Fibroblast of lung (primary cell): Measurements from ENCODE around the gene OPTN.

ENCODE experiments used
- EZH2 ChIP-seq: IDR thresholded peaks from 2 replicates; pipeline ENCODE4 v1.5.1; 2012; ENCODE audit warnings: low read length, control low read depth, mild to moderate bottlenecking; ENCODE audit errors: missing control alignments
- TF ChIP-seq, protein P1 (sequence below), 2 donors: IDR thresholded peaks in 1 of 2; conservative IDR thresholded peaks in 1 of 2; 1 replicate in 1 of 2; 2 replicates in 1 of 2; pipeline ENCODE4 v1.5.1; 2011 to 2012; ENCODE audit warnings: low read length in 2 of 2, control low read depth in 1 of 2, inconsistent platforms in 1 of 2, low read depth in 1 of 2, mild to moderate bottlenecking in 1 of 2

GRCh38 chr10:13183625-13184024 lies 83.7 kb downstream of the OPTN start:
- TF ChIP-seq EZH2, result no peak
- TF ChIP-seq, protein P1, sequence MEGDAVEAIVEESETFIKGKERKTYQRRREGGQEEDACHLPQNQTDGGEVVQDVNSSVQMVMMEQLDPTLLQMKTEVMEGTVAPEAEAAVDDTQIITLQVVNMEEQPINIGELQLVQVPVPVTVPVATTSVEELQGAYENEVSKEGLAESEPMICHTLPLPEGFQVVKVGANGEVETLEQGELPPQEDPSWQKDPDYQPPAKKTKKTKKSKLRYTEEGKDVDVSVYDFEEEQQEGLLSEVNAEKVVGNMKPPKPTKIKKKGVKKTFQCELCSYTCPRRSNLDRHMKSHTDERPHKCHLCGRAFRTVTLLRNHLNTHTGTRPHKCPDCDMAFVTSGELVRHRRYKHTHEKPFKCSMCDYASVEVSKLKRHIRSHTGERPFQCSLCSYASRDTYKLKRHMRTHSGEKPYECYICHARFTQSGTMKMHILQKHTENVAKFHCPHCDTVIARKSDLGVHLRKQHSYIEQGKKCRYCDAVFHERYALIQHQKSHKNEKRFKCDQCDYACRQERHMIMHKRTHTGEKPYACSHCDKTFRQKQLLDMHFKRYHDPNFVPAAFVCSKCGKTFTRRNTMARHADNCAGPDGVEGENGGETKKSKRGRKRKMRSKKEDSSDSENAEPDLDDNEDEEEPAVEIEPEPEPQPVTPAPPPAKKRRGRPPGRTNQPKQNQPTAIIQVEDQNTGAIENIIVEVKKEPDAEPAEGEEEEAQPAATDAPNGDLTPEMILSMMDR (conservative IDR thresholded peaks at IDR 0.05 in 1 of 2, IDR thresholded peaks at IDR 0.05 in 1 of 2; ENCODE audit: low read depth in 1 of 2, low read length in 2 of 2), result no peak
